ENCODE data around the gene DSCAML1.

DSCAML1 gene

GRCh38 chr11:117548876-117549275 lies 248.1 kb downstream of the DSCAML1 start:
- DNase-seq: no peak
- Histone ChIP-seq H3K4me3 (ENCODE audit: low read depth, low read length) (no peak overlapping the region), H3K36me3 (replicated peaks) (no peaks in the 10 kb centered on the region), H3K27me3 (replicated peaks) (no peaks in the 10 kb centered on the region), H3K27ac (no peak overlapping the region)
- TF ChIP-seq CTCF (IDR thresholded peaks at IDR 0.05; ENCODE audit: low read depth, low read length, missing control alignments): no peak
- in situ Hi-C loops (cut with HindIII; ENCODE audit: low pct_ligation_motif_present, low sequenced_read_pairs): no loop called here

- Histone ChIP-seq H3K36me3 (replicated peaks) (no peaks in the 10 kb centered on the region), H3K4me3 (ENCODE audit: low read depth, low read length) (no peak overlapping the region), H3K27ac (no peak overlapping the region), H3K27me3 (replicated peaks) (no peaks in the 10 kb centered on the region)
- DNase-seq: no peak
- no peak for TF ChIP-seq CTCF (IDR thresholded peaks at IDR 0.05; ENCODE audit: low read depth, low read length, missing control alignments)
- in situ Hi-C loops (cut with HindIII; ENCODE audit: low pct_ligation_motif_present, low sequenced_read_pairs): no loop called here
Observed at GRCh38 chr11:117547946-117548345, 249.1 kb downstream of the DSCAML1 start.

GRCh38 chr11:117547195-117547850 lies 249.7 kb downstream of the DSCAML1 start:
- TF ChIP-seq CTCF (IDR thresholded peaks at IDR 0.05; ENCODE audit: low read depth, low read length, missing control alignments): no peak
- Histone ChIP-seq H3K27ac (no peak overlapping the region), H3K4me3 (ENCODE audit: low read depth, low read length) (no peak overlapping the region), H3K27me3 (replicated peaks) (no peaks in the 10 kb centered on the region), H3K36me3 (replicated peaks) (no peaks in the 10 kb centered on the region)
- no peak for DNase-seq
- in situ Hi-C loops (cut with HindIII; ENCODE audit: low pct_ligation_motif_present, low sequenced_read_pairs): no loop called here

- no peak for TF ChIP-seq CTCF (IDR thresholded peaks at IDR 0.05; ENCODE audit: low read depth, low read length, missing control alignments)
- no peak overlapping the region for H3K27ac ChIP-seq
- no peak overlapping the region for H3K4me3 ChIP-seq (ENCODE audit: low read depth, low read length)
- DNase-seq: no peak
- H3K27me3 ChIP-seq (replicated peaks): no peaks in the 10 kb centered on the region
- no peaks in the 10 kb centered on the region for H3K36me3 ChIP-seq (replicated peaks)
- in situ Hi-C loops (cut with HindIII; ENCODE audit: low pct_ligation_motif_present, low sequenced_read_pairs): no loop called here
Observed at GRCh38 chr11:117546431-117547194, 250.4 kb downstream of the DSCAML1 start.

GRCh38 chr11:117545706-117546105 lies 251.3 kb downstream of the DSCAML1 start:
- DNase-seq: no peak
- Histone ChIP-seq H3K27ac (no peak overlapping the region), H3K36me3 (replicated peaks) (no peaks in the 10 kb centered on the region), H3K4me3 (ENCODE audit: low read depth, low read length) (no peak overlapping the region), H3K27me3 (replicated peaks) (no peaks in the 10 kb centered on the region)
- TF ChIP-seq CTCF (IDR thresholded peaks at IDR 0.05; ENCODE audit: low read depth, low read length, missing control alignments): no peak
- in situ Hi-C loops (cut with HindIII; ENCODE audit: low pct_ligation_motif_present, low sequenced_read_pairs): no loop called here

Measured in brain microvascular endothelial cell (primary cell).